ENCODE results near the gene CISTR.
A peak's percentile ranks its signal among the peaks of the same experiment; 100 is the strongest.

The CISTR gene

GRCh38 chr12:53739214-53740129 lies 12.3 kb downstream of the CISTR start (continued):
- no peak for TF ChIP-seq ZNF704 (tag by site-specific recombination; IDR thresholded peaks at IDR 0.05)
- peak; percentile 81; the same call in 1 of the 2 replicates for TF ChIP-seq ZNF423 (tag by site-specific recombination; IDR thresholded peaks at IDR 0.05)
- TF ChIP-seq ZBTB20 (tag by site-specific recombination; IDR thresholded peaks at IDR 0.05) = peak; percentile 46; the same call in 1 of the 2 replicates
- peak; percentile 88 for TF ChIP-seq PRDM4 (tag by site-specific recombination; IDR thresholded peaks at IDR 0.05)
- no peak for TF ChIP-seq SP3 (tag by site-specific recombination; IDR thresholded peaks at IDR 0.05)
- no peak for TF ChIP-seq ZNF518A (tag by site-specific recombination; conservative IDR thresholded peaks at IDR 0.05; ENCODE audit: low read depth)
- TF ChIP-seq ZNF776 (tag by site-specific recombination; IDR thresholded peaks at IDR 0.05; ENCODE audit: borderline replicate concordance) = no peak
- no peak for TF ChIP-seq ZBTB7A (tag by site-specific recombination; IDR thresholded peaks at IDR 0.05; ENCODE audit: low read depth)

GRCh38 chr12:53738406-53739213 lies 13.2 kb downstream of the CISTR start:
- H3K4me1 ChIP-seq (ENCODE audit: control insufficient read depth, insufficient read depth, low read length) = peaks cover 7% of the 10 kb centered on the region
- ChIA-PET CTCF (interaction anchor here (0.7 to 18.2 kb wide), 5 partner anchors 6 to 206 kb away, joined by 3 to 915 read pairs (median 4); no protein-coding TSS in a partner anchor), POLR2A (interaction anchor here (1.1 kb wide), 1 partner anchor 10 kb away, joined by 3 read pairs; no protein-coding TSS in a partner anchor)
- H3K4me3 ChIP-seq (ENCODE audit: low read depth, low read length) = no peak overlapping the region
- H3K27ac ChIP-seq (ENCODE audit: extremely low read depth, low read depth, low read length) = no peak overlapping the region; the same call in 1 of the 2 replicates
- no peaks in the 10 kb centered on the region for H3K36me3 ChIP-seq (ENCODE audit: control insufficient read depth in 2 of 2, insufficient read depth in 1 of 2, low read length in 2 of 2)
- H3K9me3 ChIP-seq (ENCODE audit: control insufficient read depth, insufficient read depth, low read depth, low read length) = no peaks in the 10 kb centered on the region
- no peak for TF ChIP-seq ZNF791 (tag by site-specific recombination; IDR thresholded peaks at IDR 0.05)
- TF ChIP-seq ZNF341 (tag by site-specific recombination; IDR thresholded peaks at IDR 0.05; ENCODE audit: low read depth) = no peak
- no peak for TF ChIP-seq ZNF362 (tag by site-specific recombination; IDR thresholded peaks at IDR 0.05)
- peak; percentile 37 for TF ChIP-seq ZNF398 (tag by site-specific recombination; IDR thresholded peaks at IDR 0.05)
- TF ChIP-seq ZNF155 (tag by site-specific recombination; IDR thresholded peaks at IDR 0.05) = no peak
- peak; percentile 91 for TF ChIP-seq ZFP69B (tag by site-specific recombination; IDR thresholded peaks at IDR 0.05)
- 0 out of 2 replicates have a peak, but pooled peaks have one; percentile 12 for TF ChIP-seq ZBTB10 (tag by site-specific recombination; IDR thresholded peaks at IDR 0.05)
- TF ChIP-seq ZBTB44 (tag by site-specific recombination; IDR thresholded peaks at IDR 0.05) = no peak

Measured in HEK293 (cell line).